A673 (cell line): ENCODE results near the gene ATPAF1. TPM values are rescaled to one million over a fixed set of nuclear protein-coding genes. Genes with fewer than 3 reads are reported as not detected.

Source experiments
- BruUV-seq: library from RNA; stranded (reverse); fragments of 400-500 nt; replicated peaks from 2 replicates; lab custom pipeline; 2021; lab: Mats Ljungman, UMichigan
- CTCF ChIA-PET: fragments of 300-600 bp; sonication (Branson Sonifier 250); formaldehyde crosslinking; loops from one replicate; lab custom pipeline; 2022; ENCODE audit warnings: antibody characterized with exemption; lab: Charles Lee
- POLR2A ChIA-PET: fragments of 300-600 bp; sonication (Branson Sonifier 250); formaldehyde crosslinking; loops from one replicate; lab custom pipeline; 2022; ENCODE audit warnings: antibody characterized with exemption; ENCODE audit not compliant: low non-redundant PET; lab: Charles Lee
- DNase-seq: peaks from one replicate; pipeline ENCODE4 v3.0.0-alpha.2; 2015; ENCODE audit warnings: low spot score
- H3K27ac ChIP-seq: fragments of 200-600 bp; sonication (generic); 2 replicates; pipeline ENCODE4 v1.5.1; 2016; ENCODE audit warnings: mixed run types, low read depth, mild to moderate bottlenecking, mixed read lengths, antibody characterized with exemption, low read length; ENCODE audit not compliant: poor library complexity, severe bottlenecking
- H3K27me3 ChIP-seq: fragments of 200-600 bp; sonication (generic); replicated peaks from 2 replicates; pipeline ENCODE4 v1.6.1; 2017; ENCODE audit warnings: mixed run types, low read depth, mild to moderate bottlenecking, mixed read lengths, antibody characterized with exemption, low read length; ENCODE audit not compliant: insufficient read depth, poor library complexity
- H3K36me3 ChIP-seq: fragments of 200-600 bp; sonication (generic); 2 replicates; pipeline ENCODE4 v1.6.1; 2016; ENCODE audit warnings: mixed run types, mild to moderate bottlenecking, mixed read lengths, antibody characterized with exemption, low read length; ENCODE audit not compliant: insufficient read depth, poor library complexity, severe bottlenecking
- H3K4me1 ChIP-seq: fragments of 200-600 bp; sonication (generic); 2 replicates; pipeline ENCODE4 v1.6.1; 2017; ENCODE audit warnings: mixed run types, mild to moderate bottlenecking, mixed read lengths, antibody characterized with exemption, low read length; ENCODE audit not compliant: insufficient read depth, poor library complexity, severe bottlenecking
- H3K4me3 ChIP-seq: fragments of 200-600 bp; sonication (generic); 2 replicates; pipeline ENCODE4 v1.5.1; 2016; ENCODE audit warnings: low read depth, mixed run types, mild to moderate bottlenecking, mixed read lengths, low read length; ENCODE audit not compliant: poor library complexity, severe bottlenecking
- H3K9me3 ChIP-seq: fragments of 200-600 bp; sonication (generic); 2 replicates; pipeline ENCODE4 v1.6.1; 2016; ENCODE audit warnings: mixed run types, low read depth, mild to moderate bottlenecking, mixed read lengths, antibody characterized with exemption, low read length; ENCODE audit not compliant: poor library complexity, severe bottlenecking
- CTCF ChIP-seq: fragments of 300-800, 200-600 bp; sonication (generic); conservative IDR thresholded peaks from 2 replicates; pipeline ENCODE4 v1.5.1; 2017; ENCODE audit warnings: low read depth, mild to moderate bottlenecking, antibody characterized with exemption, low read length, moderate library complexity, mixed read lengths
- EZH2 ChIP-seq: fragments of 200-600 bp; sonication (generic); IDR thresholded peaks from 2 replicates; pipeline ENCODE4 v1.6.1; 2017; ENCODE audit warnings: borderline replicate concordance, low read depth, mild to moderate bottlenecking, mixed read lengths, antibody characterized with exemption, low read length; ENCODE audit not compliant: poor library complexity, severe bottlenecking
- intact Hi-C: fragments of 100-400 bp; cut with micrococcal nuclease; formaldehyde crosslinking; loops from one replicate; pipeline ENCODE4 v1.10.0; 2022; ENCODE audit not compliant: unreplicated experiment
- total RNA-seq: library from RNA; stranded (reverse); gene quantifications from 2 replicates; pipeline ENCODE4 v1.2.3, GENCODE V29; 2021

The ATPAF1 gene
- total RNA-seq, 1 experiment from 2014 or later, result 41.7 TPM

GRCh38 chr1:46708121-46708520 is 40.0 kb upstream of the ATPAF1 start:
- no peak for TF ChIP-seq EZH2
- TF ChIP-seq CTCF, result no peak
- Histone ChIP-seq H3K27me3 (no peaks in the 10 kb centered on the region), H3K27ac (no peak overlapping the region), H3K36me3 (peaks cover 46% of the 10 kb centered on the region), H3K9me3 (no peaks in the 10 kb centered on the region), H3K4me1 (no peaks in the 10 kb centered on the region), H3K4me3 (no peak overlapping the region)
- ChIA-PET CTCF (no interaction called here), POLR2A (no interaction called here)
- no TSS peak for BruUV-seq
- no peak for DNase-seq
- intact Hi-C loops, result no loop called here

- ChIA-PET POLR2A (no interaction called here), CTCF (no interaction called here)
- Histone ChIP-seq H3K4me3 (no peak overlapping the region), H3K27ac (no peak overlapping the region), H3K4me1 (no peaks in the 10 kb centered on the region), H3K27me3 (no peaks in the 10 kb centered on the region), H3K36me3 (peaks cover 42% of the 10 kb centered on the region), H3K9me3 (no peaks in the 10 kb centered on the region)
- no peak for DNase-seq
- TF ChIP-seq CTCF (no peak), EZH2 (no peak)
- intact Hi-C loops, result no loop called here
- BruUV-seq, result no TSS peak
These were observed 37.2 kb upstream of the ATPAF1 start for GRCh38 chr1:46705408-46705807.

- Histone ChIP-seq H3K4me1 (no peaks in the 10 kb centered on the region), H3K9me3 (no peaks in the 10 kb centered on the region), H3K27me3 (no peaks in the 10 kb centered on the region), H3K36me3 (peaks cover 42% of the 10 kb centered on the region), H3K4me3 (no peak overlapping the region), H3K27ac (no peak overlapping the region)
- CTCF ChIA-PET, result no interaction called here
- intact Hi-C loops, result no loop called here
- no peak for DNase-seq
- BruUV-seq, result no TSS peak
- POLR2A ChIA-PET, result no interaction called here
- TF ChIP-seq CTCF, result no peak
- TF ChIP-seq EZH2, result no peak
These were observed 35.9 kb upstream of the ATPAF1 start for GRCh38 chr1:46703927-46704641.
